MCF 10A (cell line): ENCODE measurements around the gene PPP1R1B. TPM values are rescaled to one million over a fixed set of nuclear protein-coding genes. Genes with fewer than 3 reads are reported as not detected.
A peak's percentile ranks its signal among the peaks of the same experiment; 100 is the strongest.

Experiments used
- BruUV-seq: library from RNA; stranded (reverse); fragments of 400-500 nt; replicated peaks from 2 replicates; lab custom pipeline; 2021; lab: Mats Ljungman, UMichigan
- CTCF ChIA-PET: fragments of 300-600 bp; sonication (Branson Sonifier 250); formaldehyde crosslinking; extraction: SDS; loops from one replicate; lab custom pipeline; 2021; ENCODE audit warnings: antibody characterized with exemption, inconsistent platforms; lab: Yijun Ruan, JAX
- POLR2A ChIA-PET: fragments of 300-600, 350-650 bp; sonication (Branson Sonifier 250); formaldehyde crosslinking; extraction: SDS; loops from one replicate; lab custom pipeline; 2020; ENCODE audit warnings: antibody characterized with exemption, inconsistent platforms; lab: Yijun Ruan, JAX
- DNase-seq: peaks from one replicate; pipeline ENCODE4 v3.0.0-alpha.2; 2018; ENCODE audit not compliant: unreplicated experiment
- H3K27ac Mint-ChIP-seq: one replicate; pipeline ENCODE4 v1.8.0; 2022; ENCODE audit warnings: mild to moderate bottlenecking, low read depth, mixed read lengths; ENCODE audit not compliant: unreplicated experiment
- H3K27me3 Mint-ChIP-seq: one replicate; pipeline ENCODE4 v1.8.0; 2022; ENCODE audit warnings: mixed read lengths; ENCODE audit not compliant: insufficient read depth, unreplicated experiment
- H3K36me3 Mint-ChIP-seq: one replicate; pipeline ENCODE4 v1.8.0; 2022; ENCODE audit warnings: mild to moderate bottlenecking, moderate library complexity, mixed read lengths; ENCODE audit not compliant: insufficient read depth, unreplicated experiment
- H3K4me1 Mint-ChIP-seq: one replicate; pipeline ENCODE4 v1.8.0; 2022; ENCODE audit warnings: mixed read lengths; ENCODE audit not compliant: insufficient read depth, unreplicated experiment
- H3K4me3 Mint-ChIP-seq: one replicate; pipeline ENCODE4 v1.8.0; 2022; ENCODE audit warnings: mild to moderate bottlenecking, moderate library complexity, mixed read lengths; ENCODE audit not compliant: unreplicated experiment
- H3K9me3 Mint-ChIP-seq: one replicate; pipeline ENCODE4 v1.8.0; 2022; ENCODE audit warnings: mixed read lengths; ENCODE audit not compliant: unreplicated experiment
- intact Hi-C: fragments of 100-400 bp; cut with micrococcal nuclease; formaldehyde crosslinking; loops from 2 replicates; pipeline ENCODE4 v1.14.1; 2022
- total RNA-seq: library from RNA; stranded (reverse); gene quantifications from 2 replicates; pipeline ENCODE4 v1.2.3, GENCODE V29; 2022
- TF ChIP-seq, protein P1 (sequence below): fragments of 200-600 bp; IDR thresholded peaks from one replicate; pipeline ENCODE4 v1.8.0; 2022; ENCODE audit warnings: antibody characterized with exemption, mild to moderate bottlenecking; ENCODE audit not compliant: unreplicated experiment

PPP1R1B gene
- total RNA-seq, 1 experiment from 2014 or later = not detected

DNA sequence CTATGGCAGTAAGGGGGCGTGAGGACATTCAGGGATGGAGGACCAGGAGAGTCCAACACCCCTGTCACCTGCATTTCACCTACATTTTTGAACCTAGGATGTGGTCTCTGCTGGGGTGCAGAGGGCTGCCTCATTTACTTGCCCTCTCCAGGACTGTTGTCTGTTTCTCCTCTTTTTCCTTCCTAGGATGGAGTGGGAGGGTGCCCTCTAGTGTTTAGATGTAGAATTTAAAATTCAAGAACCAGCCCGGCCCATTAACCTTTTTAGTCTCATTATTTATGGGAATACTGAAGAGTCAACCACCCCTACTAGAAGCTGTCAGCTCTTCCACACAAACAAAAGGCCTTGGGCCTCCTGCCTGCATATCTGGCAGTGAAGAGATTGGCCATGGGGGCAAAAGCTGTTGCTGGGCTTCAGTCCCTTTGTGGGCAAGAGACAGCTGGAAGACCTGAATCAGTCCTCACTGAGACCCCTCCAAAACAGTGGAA is 7.7 kb downstream of the PPP1R1B start:
- peaks cover 20% of the 10 kb centered on the region for H3K4me1 Mint-ChIP-seq
- H3K36me3 Mint-ChIP-seq = no peaks in the 10 kb centered on the region
- H3K27me3 Mint-ChIP-seq = peaks cover 22% of the 10 kb centered on the region
- TF ChIP-seq, protein P1, sequence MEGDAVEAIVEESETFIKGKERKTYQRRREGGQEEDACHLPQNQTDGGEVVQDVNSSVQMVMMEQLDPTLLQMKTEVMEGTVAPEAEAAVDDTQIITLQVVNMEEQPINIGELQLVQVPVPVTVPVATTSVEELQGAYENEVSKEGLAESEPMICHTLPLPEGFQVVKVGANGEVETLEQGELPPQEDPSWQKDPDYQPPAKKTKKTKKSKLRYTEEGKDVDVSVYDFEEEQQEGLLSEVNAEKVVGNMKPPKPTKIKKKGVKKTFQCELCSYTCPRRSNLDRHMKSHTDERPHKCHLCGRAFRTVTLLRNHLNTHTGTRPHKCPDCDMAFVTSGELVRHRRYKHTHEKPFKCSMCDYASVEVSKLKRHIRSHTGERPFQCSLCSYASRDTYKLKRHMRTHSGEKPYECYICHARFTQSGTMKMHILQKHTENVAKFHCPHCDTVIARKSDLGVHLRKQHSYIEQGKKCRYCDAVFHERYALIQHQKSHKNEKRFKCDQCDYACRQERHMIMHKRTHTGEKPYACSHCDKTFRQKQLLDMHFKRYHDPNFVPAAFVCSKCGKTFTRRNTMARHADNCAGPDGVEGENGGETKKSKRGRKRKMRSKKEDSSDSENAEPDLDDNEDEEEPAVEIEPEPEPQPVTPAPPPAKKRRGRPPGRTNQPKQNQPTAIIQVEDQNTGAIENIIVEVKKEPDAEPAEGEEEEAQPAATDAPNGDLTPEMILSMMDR = peak; percentile 57
- no peak overlapping the region for H3K4me3 Mint-ChIP-seq
- no peak overlapping the region for H3K27ac Mint-ChIP-seq
- ChIA-PET POLR2A (interaction anchor here (0.5 to 1.2 kb wide), 5 partner anchors 8 to 90 kb away, joined by 3 to 4 read pairs (median 3); no protein-coding TSS in a partner anchor), CTCF (interaction anchor here (0.6 to 9.9 kb wide), 22 partner anchors 9 to 1826 kb away, joined by 3 to 146 read pairs (median 3); partner anchors contain the start of gene ERBB2)
- peak; percentile 46 for DNase-seq
- intact Hi-C loops = no loop called here
- BruUV-seq = no TSS peak
- H3K9me3 Mint-ChIP-seq = no peaks in the 10 kb centered on the region

DNA sequence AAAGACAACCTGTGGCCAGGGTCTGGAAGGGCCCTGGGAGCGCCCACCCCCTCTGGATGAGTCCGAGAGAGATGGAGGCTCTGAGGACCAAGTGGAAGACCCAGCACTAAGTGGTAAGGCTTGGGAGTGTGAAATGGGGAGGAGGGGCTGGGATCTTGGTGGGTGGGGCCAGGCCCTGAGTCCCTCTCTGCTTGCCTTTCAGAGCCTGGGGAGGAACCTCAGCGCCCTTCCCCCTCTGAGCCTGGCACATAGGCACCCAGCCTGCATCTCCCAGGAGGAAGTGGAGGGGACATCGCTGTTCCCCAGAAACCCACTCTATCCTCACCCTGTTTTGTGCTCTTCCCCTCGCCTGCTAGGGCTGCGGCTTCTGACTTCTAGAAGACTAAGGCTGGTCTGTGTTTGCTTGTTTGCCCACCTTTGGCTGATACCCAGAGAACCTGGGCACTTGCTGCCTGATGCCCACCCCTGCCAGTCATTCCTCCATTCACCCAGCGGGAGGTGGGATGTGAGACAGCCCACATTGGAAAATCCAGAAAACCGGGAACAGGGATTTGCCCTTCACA is 8.9 kb downstream of the PPP1R1B start:
- Mint-ChIP-seq H3K27ac (no peak overlapping the region), H3K4me3 (no peak overlapping the region), H3K36me3 (no peaks in the 10 kb centered on the region), H3K9me3 (no peaks in the 10 kb centered on the region), H3K4me1 (peaks cover 20% of the 10 kb centered on the region), H3K27me3 (peaks cover 17% of the 10 kb centered on the region)
- no peak for DNase-seq
- TF ChIP-seq, protein P1 = no peak
- CTCF ChIA-PET = interaction anchor here (0.7 to 9.9 kb wide), 7 partner anchors 14 to 98 kb away, joined by 3 to 146 read pairs (median 3); no protein-coding TSS in a partner anchor
- intact Hi-C loops = loop anchor here (5.0 kb wide), 2 partner anchors 52 to 117 kb away; partner anchors contain the start of gene PGAP3
- POLR2A ChIA-PET = interaction anchor here (1.0 to 2.4 kb wide), 2 partner anchors 17 to 65 kb away, joined by 4 to 16 read pairs; partner anchors contain the start of gene ERBB2
- no TSS peak for BruUV-seq

DNA sequence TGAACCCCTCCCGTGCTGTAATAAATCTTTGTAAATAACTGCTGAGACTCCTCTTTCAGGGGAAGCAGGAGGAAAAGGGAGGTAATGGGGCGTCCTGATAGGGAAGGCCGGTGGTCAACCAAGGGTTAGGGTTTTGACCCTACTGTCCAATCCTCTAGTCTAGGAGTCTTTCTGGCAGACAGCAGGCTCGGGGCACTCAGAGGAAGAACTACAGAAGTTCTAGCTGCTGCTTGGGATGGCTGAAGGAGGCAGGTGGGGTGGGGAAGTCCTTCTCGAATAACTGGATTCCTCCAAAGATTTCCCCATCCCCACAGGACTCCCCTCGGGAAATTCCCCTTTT is 9.8 kb downstream of the PPP1R1B start:
- POLR2A ChIA-PET = interaction anchor here (0.6 to 2.4 kb wide), 9 partner anchors 11 to 885 kb away, joined by 3 to 16 read pairs (median 3); partner anchors contain the start of genes ERBB2 and PSMD3
- CTCF ChIA-PET = interaction anchor here (9.9 kb wide), 1 partner anchor 15 kb away, joined by 146 read pairs; no protein-coding TSS in a partner anchor
- TF ChIP-seq, protein P1 = no peak
- Mint-ChIP-seq H3K27ac (peak overlapping the region; percentile 97), H3K9me3 (no peaks in the 10 kb centered on the region), H3K36me3 (no peaks in the 10 kb centered on the region), H3K27me3 (peaks cover 9% of the 10 kb centered on the region), H3K4me3 (peak overlapping the region; percentile 93), H3K4me1 (peaks cover 20% of the 10 kb centered on the region)
- BruUV-seq = TSS peak; percentile 77
- no peak for DNase-seq
- intact Hi-C loops = loop anchor here (5.0 kb wide), 2 partner anchors 51 to 116 kb away; partner anchors contain the start of gene PGAP3
